Stimulated activated CD8-positive, alpha-beta memory T cell treated with anti-CD3 and anti-CD28 coated beads, Interleukin-4, amount 100 ng/mL, for 24 hours (primary cell): ENCODE results near the gene GDPD4.

Experiments
- DNase-seq: peaks from one replicate; pipeline ENCODE4 v3.0.0-alpha.2; 2020; ENCODE audit warnings: low read depth

GDPD4 gene

GRCh38 chr11:77233011-77233410, 68.5 kb downstream of the GDPD4 start:
- DNase-seq = no peak

DNA sequence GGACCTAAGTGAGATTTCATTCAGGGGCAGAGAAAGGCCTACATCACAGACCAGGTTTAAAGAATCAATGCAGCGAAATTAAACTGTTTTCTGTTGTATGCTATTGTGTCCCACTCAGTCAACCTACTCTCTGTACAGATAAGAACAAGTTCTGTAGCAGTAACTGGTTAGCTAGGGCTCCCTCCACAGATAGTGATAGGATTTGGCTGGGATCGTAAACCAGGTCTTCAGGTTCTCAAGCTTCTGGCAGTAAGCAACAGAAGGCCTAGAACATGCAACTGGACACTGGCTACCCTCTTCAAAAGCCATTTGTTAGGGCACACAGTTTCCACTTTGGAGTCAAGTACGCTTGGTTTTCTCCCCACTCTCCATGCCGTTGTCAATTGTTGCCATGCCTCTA, 69.2 kb downstream of the GDPD4 start:
- DNase-seq = no peak

DNA sequence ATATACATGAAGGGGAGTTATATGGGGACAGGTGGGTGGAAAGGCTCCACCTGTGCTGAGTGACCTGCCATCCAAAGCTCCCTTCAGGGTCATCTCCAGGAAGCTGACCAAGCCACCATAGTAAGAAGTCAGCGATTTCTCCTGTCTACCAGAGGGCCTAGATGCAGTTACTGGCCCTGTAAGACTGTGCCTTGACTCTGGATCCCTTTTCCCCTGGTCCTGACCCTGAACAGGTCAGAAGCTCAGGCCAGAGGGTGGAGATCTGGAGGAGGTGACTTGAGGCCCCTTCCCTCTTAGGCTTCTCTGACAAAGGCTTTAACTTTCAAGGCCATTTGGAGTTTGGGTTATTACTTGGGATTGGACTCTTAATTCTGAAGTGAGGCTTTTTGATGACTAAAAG, 69.7 kb downstream of the GDPD4 start:
- DNase-seq = no peak

GRCh38 chr11:77230878-77231605, 70.4 kb downstream of the GDPD4 start:
- DNase-seq = no peak

DNA sequence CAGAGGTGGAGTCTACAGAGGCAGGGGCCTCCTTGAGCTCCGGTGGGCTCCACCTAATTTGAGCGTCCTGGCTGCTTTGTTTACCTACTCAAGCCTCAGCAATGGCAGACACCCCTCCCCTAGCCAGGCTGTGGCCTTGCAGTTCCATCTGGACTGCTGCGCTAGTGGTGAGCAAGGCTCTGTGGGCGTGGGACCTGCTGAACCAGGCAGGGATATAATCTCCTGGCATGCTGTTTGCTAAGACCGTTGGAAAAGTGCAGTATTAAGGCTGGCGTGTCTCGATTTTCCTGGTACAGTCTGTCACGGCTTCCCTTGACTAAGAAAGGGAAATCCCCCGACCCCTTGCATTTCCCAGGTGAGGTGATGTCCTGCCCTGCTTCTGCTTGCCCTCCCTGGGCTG, 77.7 kb downstream of the GDPD4 start:
- no peak for DNase-seq

DNA sequence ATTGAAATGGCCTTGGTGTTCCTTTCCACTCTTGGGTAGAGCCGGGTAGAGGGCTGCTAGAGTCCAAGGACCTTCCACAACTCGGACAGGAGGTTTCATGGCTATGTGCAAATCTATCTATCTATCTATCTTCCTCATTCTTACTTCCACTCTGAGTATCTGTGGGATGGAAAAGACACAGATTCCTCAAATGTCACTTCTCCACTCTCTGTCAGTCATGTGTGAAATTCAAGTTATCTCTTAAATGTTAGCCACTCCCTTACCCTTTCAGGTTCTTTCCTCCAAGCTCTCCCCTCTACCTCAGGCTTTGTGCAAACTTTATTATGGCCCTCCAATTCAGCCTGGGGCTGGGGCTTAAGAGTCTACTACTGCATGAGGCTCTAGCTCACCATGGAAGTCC, 84.3 kb downstream of the GDPD4 start:
- no peak for DNase-seq

GRCh38 chr11:77215106-77215505, 86.4 kb downstream of the GDPD4 start:
- no peak for DNase-seq

GRCh38 chr11:77214557-77214956, 86.9 kb downstream of the GDPD4 start:
- no peak for DNase-seq

DNA sequence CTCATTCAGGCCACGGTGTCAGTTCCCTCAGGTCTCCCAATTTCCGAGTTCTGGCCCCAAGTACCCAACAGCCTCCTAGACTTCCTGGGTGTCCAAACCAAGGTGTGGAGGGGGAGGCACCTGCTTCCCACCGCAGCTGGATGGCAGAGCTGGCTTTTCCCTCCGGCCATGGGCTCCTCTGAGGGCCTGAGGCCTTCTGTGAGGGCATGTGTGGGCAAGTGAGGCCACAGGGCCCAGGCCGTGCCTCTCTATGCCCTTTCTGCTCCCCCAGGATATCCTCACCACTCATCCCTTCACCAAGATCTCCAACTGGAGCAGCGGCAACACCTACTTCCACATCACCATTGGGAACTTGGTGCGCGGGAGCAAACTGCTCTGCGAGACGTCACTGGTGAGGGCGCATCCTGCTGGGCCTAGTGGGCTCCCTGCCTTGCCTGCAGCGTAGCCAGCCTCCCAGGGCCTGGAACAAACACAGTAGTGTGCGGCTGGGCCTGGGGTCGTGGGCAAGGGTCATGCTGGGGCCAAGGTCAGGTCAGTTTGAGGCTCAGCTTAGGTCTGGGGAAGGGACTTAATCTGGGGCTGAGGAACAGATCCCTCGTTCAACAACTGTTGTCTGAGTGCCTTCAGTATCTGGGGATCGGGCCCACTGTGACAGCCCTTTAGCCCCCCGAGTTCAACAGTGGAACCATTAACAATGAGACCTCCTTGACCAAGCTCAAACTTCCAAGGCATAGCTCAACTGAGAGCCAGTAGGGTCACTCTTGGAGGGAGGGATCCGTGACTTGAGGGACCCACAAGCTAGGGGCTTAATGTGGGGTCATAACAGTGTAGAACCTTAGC, 87.7 kb downstream of the GDPD4 start:
- DNase-seq = no peak

- DNase-seq = no peak
Observed at GRCh38 chr11:77213029-77213579, 88.4 kb downstream of the GDPD4 start.

- DNase-seq = no peak
Observed at GRCh38 chr11:77212314-77213007, 89.0 kb downstream of the GDPD4 start.

- no peak for DNase-seq
Observed at GRCh38 chr11:77211594-77212251, 89.8 kb downstream of the GDPD4 start.

DNA sequence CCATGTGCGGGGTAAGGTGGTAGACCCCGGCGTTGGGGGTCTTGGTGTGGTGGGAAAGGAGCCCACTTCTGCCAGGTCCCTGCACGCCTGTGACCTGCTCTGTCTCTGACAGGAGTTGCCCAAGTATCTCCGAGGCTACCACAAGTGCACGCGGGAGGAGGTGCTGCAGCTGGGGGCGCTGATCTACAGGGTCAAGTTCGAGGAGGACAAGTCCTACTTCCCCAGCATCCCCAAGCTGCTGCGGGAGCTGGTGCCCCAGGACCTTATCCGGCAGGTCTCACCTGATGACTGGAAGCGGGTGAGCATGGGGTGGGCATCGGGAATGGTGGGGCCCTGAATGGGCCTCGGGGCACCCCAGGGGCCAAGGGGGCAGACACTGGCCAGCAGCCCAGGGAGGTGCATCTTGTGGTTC, 90.4 kb downstream of the GDPD4 start:
- no peak for DNase-seq

GRCh38 chr11:77209663-77210062, 91.8 kb downstream of the GDPD4 start:
- no peak for DNase-seq

DNA sequence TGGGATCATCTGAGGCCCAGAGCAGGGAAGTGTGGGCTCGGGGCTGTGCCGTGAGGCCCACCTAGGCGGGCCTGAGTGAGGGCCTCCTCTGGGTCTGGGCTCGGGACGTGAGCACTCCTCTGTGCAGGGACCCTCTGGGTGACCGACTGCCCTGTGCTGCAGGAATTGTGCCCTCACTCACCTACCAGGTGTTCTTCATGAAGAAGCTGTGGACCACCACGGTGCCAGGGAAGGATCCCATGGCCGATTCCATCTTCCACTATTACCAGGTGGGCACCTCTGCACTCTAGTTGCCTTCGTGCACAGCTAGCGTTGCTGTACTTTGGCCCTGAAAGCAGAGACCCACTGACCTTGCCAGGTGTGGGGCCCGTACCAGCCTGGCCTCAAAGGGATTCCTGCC, 93.0 kb downstream of the GDPD4 start:
- no peak for DNase-seq

DNA sequence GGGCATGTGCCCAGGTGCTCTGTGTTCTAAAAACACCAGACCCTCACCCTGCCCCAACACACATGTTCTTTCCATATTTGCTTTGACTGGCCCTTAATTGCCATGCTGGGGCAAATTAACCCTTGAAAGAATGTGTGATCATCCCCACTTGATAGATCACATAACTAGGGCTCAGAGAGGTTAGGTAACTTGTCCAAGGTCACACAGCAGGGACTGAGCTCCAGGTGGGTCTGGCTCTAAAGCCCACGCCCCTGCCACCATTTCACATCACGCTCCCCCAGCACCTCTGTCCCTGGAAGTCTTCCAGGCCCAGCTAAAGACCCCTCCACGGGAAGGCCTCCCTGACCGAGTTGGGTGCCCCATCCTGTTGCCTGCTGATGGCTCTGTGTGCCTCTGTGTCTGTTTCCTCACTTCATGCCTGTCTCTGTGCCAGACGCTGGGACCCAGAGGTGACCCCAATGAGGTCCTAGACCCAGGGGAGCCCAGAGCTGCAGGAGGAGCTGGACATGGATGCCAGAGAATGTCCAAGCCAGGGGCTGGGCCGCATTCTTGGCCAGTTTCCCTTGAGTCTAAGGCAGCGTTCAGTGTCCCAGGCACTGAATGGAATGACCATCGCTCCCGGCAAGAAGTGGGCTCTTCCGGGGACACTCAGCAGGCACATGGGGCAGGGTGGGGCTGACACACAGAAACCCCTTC, 93.7 kb downstream of the GDPD4 start:
- DNase-seq = no peak

- no peak for DNase-seq
Observed at GRCh38 chr11:77207019-77207485, 94.4 kb downstream of the GDPD4 start.

DNA sequence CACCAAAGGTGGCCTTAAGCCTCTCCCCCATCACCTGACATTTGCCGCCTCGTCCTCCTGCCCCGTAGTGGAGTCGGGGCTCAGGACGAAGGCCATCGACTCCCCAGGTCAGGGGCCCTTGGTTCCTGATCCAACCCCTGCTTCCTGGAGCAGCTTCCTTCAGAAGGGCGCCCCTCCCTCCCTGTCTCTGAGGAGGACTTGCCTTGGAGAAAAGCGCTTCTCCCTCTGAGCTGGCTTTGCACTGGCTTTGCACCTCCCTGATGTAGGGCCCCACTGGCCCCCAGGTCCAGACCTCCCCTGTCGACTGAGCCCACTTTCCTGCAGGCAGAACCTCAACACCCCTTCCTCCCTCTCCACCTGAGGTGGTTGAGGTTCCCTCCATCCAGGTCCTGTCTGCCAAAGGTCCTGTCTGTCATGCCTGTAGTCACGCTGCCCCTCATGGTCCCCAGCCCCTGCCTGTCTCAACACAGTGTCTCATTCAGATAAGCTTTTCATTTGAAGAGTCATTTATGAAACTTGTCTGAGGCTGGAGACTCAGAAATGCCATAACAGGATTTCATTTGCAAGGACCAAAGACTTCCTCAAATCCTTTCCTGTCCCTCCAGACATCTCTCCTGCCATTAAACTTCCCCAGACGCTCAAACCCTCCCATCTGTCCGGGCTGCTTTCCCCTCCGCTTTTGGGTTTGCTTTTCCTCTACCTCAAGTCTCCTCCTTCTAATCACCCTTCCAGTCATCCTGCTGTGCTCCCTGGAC, 95.0 kb downstream of the GDPD4 start:
- DNase-seq = no peak

GRCh38 chr11:77205467-77206263, 95.8 kb downstream of the GDPD4 start:
- no peak for DNase-seq
